Keratinocyte (primary cell): ENCODE data around the gene SCN2B. TPM values are rescaled to one million over a fixed set of nuclear protein-coding genes. Genes with fewer than 3 reads are reported as not detected.

Experiments
- DNase-seq: peaks from one replicate; pipeline ENCODE4 v3.0.0-alpha.2; 2011; ENCODE audit warnings: low read depth, missing footprints, low spot score
- FAIRE-seq: peaks from 2 replicates; lab custom pipeline; 2011; peaks lifted over from hg19 to GRCh38; lab: Jason Lieb, UNC
- H2AFZ ChIP-seq: 2 replicates; pipeline ENCODE4 v1.6.0; 2012; ENCODE audit warnings: low read length, control low read depth, inconsistent platforms; ENCODE audit not compliant: control insufficient read depth
- H3K27ac ChIP-seq: 2 replicates; pipeline ENCODE4 v1.5.1; 2011; ENCODE audit warnings: low read length; ENCODE audit not compliant: control insufficient read depth, insufficient read depth
- H3K27me3 ChIP-seq: 3 replicates; pipeline ENCODE4 v1.6.0; 2011; ENCODE audit warnings: low read length; ENCODE audit not compliant: control insufficient read depth, insufficient read depth; ENCODE audit errors: extremely low read depth
- H3K36me3 ChIP-seq, 2 experiments: 2 replicates in 1 of 2; 3 replicates in 1 of 2; pipeline ENCODE4 v1.5.1; 2011; ENCODE audit warnings: low read length in 2 of 2, mild to moderate bottlenecking in 1 of 2; ENCODE audit not compliant: control insufficient read depth in 2 of 2, insufficient read depth in 2 of 2; ENCODE audit errors: extremely low read depth in 1 of 2
- H3K4me1 ChIP-seq: 3 replicates; pipeline ENCODE4 v1.5.1; 2011; ENCODE audit warnings: low read length; ENCODE audit not compliant: control insufficient read depth, insufficient read depth; ENCODE audit errors: extremely low read depth
- H3K4me2 ChIP-seq: 3 replicates; pipeline ENCODE4 v1.6.0; 2011; ENCODE audit warnings: low read depth, low read length; ENCODE audit not compliant: control insufficient read depth, insufficient read depth; ENCODE audit errors: extremely low read depth
- H3K4me3 ChIP-seq, 3 experiments: fragments of 200-600 bp in 1 of 3; sonication (generic) in 1 of 3; 2 replicates in 2 of 3; 3 replicates in 1 of 3; pipeline ENCODE4 v1.5.1; 2011 to 2016; ENCODE audit warnings: low read length in 3 of 3, mild to moderate bottlenecking in 3 of 3, control low read depth in 2 of 3, inconsistent platforms in 1 of 3, low read depth in 1 of 3, mixed read lengths in 1 of 3, mixed run types in 1 of 3, moderate library complexity in 1 of 3; ENCODE audit not compliant: control insufficient read depth in 2 of 3, insufficient read depth in 2 of 3; ENCODE audit errors: extremely low read depth in 1 of 3
- H3K79me2 ChIP-seq: 2 replicates; pipeline ENCODE4 v1.6.0; 2012; ENCODE audit warnings: low read length; ENCODE audit not compliant: control insufficient read depth, insufficient read depth
- H3K9ac ChIP-seq: 3 replicates; pipeline ENCODE4 v1.6.0; 2011; ENCODE audit warnings: low read length; ENCODE audit not compliant: control insufficient read depth, insufficient read depth; ENCODE audit errors: extremely low read depth
- H3K9me1 ChIP-seq: 3 replicates; pipeline ENCODE4 v1.6.0; 2011; ENCODE audit warnings: low read length; ENCODE audit not compliant: control insufficient read depth, insufficient read depth; ENCODE audit errors: extremely low read depth
- H3K9me3 ChIP-seq: 2 replicates; pipeline ENCODE4 v1.5.1; 2012; ENCODE audit warnings: low read depth, low read length; ENCODE audit not compliant: control insufficient read depth
- H4K20me1 ChIP-seq: 3 replicates; pipeline ENCODE4 v1.6.0; 2011; ENCODE audit warnings: low read length; ENCODE audit not compliant: control insufficient read depth, insufficient read depth; ENCODE audit errors: extremely low read depth
- EZH2 ChIP-seq: IDR thresholded peaks from one replicate; pipeline ENCODE4 v1.6.1; 2012; ENCODE audit warnings: inconsistent platforms, mild to moderate bottlenecking, low read length, moderate library complexity
- dilution Hi-C: fragments of 300-500 bp; cut with MboI; formaldehyde crosslinking; loops from one replicate; pipeline ENCODE4 v1.7.0; 2020; ENCODE audit warnings: low sequenced_read_pairs; ENCODE audit not compliant: extremely low pct_ligation_motif_present
- polyA plus RNA-seq, 5 experiments: library from polyadenylated mRNA; depleted of rRNA in 3 of 5; stranded (reverse) in 3 of 5; stranded (forward) in 1 of 5; unstranded in 1 of 5; fragments of >200 nt; gene quantifications; 1 replicate in 1 of 5; 2 replicates in 3 of 5; 3 replicates in 1 of 5; pipeline versions ENCODE4 v1.2.1 to v1.2.3, GENCODE V29; 2011 to 2012; ENCODE audit warnings: missing spikeins in 2 of 5, low read depth in 1 of 5, low replicate concordance in 1 of 5
- TF ChIP-seq, protein P1 (sequence below), 3 experiments: IDR thresholded peaks in 1 of 3; conservative IDR thresholded peaks in 1 of 3; optimal IDR thresholded peaks in 1 of 3; 2 replicates in 2 of 3; 3 replicates in 1 of 3; pipeline versions ENCODE3 to v1.5.1; 2011; ENCODE audit warnings: low read length in 3 of 3, mild to moderate bottlenecking in 3 of 3, moderate library complexity in 2 of 3, control low read depth in 1 of 3, inconsistent platforms in 1 of 3; ENCODE audit not compliant: insufficient read depth in 2 of 3; ENCODE audit errors: extremely low read depth in 1 of 3

The SCN2B gene
- polyA plus RNA-seq, 1 donor (not counting 4 experiments of a cell fraction or from before 2014, with no cell fraction given) = 0.56 TPM

DNA sequence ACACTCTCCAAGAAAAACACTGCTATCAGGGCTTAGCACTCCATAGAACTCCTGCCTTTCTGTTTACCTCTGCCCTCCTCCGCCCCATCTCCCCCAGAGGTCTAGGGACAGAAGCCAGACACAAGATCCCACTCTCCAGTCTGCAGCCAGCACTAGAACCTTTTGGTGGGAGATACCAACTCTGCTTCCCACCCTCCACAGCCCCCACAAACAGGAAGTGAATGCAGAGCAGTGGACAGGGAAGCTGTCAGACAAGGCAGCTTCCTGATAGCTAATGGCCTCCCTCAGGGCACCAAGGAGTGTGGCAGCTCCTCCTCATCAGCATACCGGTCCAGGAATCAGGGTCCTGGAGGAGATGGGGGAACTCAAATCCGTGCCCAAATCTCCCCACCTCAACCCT is 28.9 kb downstream of the SCN2B start:
- no peak overlapping the region for H3K27ac ChIP-seq
- H3K9me3 ChIP-seq = no peaks in the 10 kb centered on the region
- FAIRE-seq = no peak
- H3K4me1 ChIP-seq = peaks cover 28% of the 10 kb centered on the region
- no peaks in the 10 kb centered on the region for H3K9me1 ChIP-seq
- H3K9ac ChIP-seq = no peak overlapping the region
- no peak overlapping the region for H3K4me2 ChIP-seq
- no peaks in the 10 kb centered on the region for H3K36me3 ChIP-seq
- peak overlapping the region; percentile 49 for H2AFZ ChIP-seq
- H3K79me2 ChIP-seq = no peaks in the 10 kb centered on the region
- TF ChIP-seq, protein P1, sequence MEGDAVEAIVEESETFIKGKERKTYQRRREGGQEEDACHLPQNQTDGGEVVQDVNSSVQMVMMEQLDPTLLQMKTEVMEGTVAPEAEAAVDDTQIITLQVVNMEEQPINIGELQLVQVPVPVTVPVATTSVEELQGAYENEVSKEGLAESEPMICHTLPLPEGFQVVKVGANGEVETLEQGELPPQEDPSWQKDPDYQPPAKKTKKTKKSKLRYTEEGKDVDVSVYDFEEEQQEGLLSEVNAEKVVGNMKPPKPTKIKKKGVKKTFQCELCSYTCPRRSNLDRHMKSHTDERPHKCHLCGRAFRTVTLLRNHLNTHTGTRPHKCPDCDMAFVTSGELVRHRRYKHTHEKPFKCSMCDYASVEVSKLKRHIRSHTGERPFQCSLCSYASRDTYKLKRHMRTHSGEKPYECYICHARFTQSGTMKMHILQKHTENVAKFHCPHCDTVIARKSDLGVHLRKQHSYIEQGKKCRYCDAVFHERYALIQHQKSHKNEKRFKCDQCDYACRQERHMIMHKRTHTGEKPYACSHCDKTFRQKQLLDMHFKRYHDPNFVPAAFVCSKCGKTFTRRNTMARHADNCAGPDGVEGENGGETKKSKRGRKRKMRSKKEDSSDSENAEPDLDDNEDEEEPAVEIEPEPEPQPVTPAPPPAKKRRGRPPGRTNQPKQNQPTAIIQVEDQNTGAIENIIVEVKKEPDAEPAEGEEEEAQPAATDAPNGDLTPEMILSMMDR (optimal IDR thresholded peaks at IDR 0.05 in 1 of 3, IDR thresholded peaks at IDR 0.05 in 1 of 3, conservative IDR thresholded peaks at IDR 0.05 in 1 of 3; ENCODE audit: extremely low read depth in 1 of 3, insufficient read depth in 2 of 3, low read length in 3 of 3) = no peak
- H4K20me1 ChIP-seq = no peaks in the 10 kb centered on the region
- H3K4me3 ChIP-seq = no peak overlapping the region
- dilution Hi-C loops = no loop called here
- no peaks in the 10 kb centered on the region for H3K27me3 ChIP-seq
- DNase-seq = no peak

DNA sequence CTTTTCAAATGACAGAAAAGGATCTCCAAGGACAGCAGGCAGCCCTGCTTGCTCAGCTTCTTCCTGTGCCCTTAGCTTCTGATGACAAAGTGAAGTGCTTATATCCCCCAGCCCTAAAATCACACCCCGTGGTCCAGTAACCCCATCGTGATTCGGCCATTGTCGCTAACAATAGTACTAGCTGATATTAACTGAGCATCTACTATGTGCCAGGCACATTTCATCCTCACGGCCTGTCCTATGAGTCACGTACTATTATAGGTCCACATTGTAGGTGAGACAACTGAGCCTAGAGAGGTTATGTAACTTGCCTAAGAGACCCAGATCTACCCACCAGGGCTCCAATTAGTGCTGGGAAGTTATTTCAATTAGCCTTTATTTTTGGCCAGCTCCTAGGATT is 29.9 kb downstream of the SCN2B start:
- DNase-seq (no peak), FAIRE-seq (peak; percentile 5)
- no peak for TF ChIP-seq EZH2
- TF ChIP-seq, protein P1 (optimal IDR thresholded peaks at IDR 0.05 in 1 of 3, IDR thresholded peaks at IDR 0.05 in 1 of 3, conservative IDR thresholded peaks at IDR 0.05 in 1 of 3; ENCODE audit: extremely low read depth in 1 of 3, insufficient read depth in 2 of 3, low read length in 3 of 3) = no peak
- Histone ChIP-seq H3K4me1 (peaks cover 31% of the 10 kb centered on the region), H3K79me2 (no peaks in the 10 kb centered on the region), H3K27me3 (no peaks in the 10 kb centered on the region), H2AFZ (no peak overlapping the region), H3K4me3 (no peak overlapping the region), H3K9me1 (no peaks in the 10 kb centered on the region), H3K9me3 (no peaks in the 10 kb centered on the region), H3K27ac (no peak overlapping the region), H3K36me3 (no peaks in the 10 kb centered on the region), H4K20me1 (no peaks in the 10 kb centered on the region), H3K9ac (no peak overlapping the region), H3K4me2 (no peak overlapping the region)
- dilution Hi-C loops = no loop called here
